Heart left ventricle (tissue), 13 donors: ENCODE data around the gene SLC6A18.

Experiments used
- CTCF ChIP-seq, 12 donors: fragments of 200-600 bp; sonication (generic) in 4 of 12; IDR thresholded peaks; one replicate each; pipeline versions ENCODE4 v1.5.0 to v1.8.0; 2018 to 2022; ENCODE audit warnings: antibody characterized with exemption in 12 of 12, mild to moderate bottlenecking in 5 of 12
- POLR2A ChIP-seq, 2 donors: fragments of 450-650 bp; IDR thresholded peaks; one replicate each; pipeline ENCODE4 v1.6.1; 2017; ENCODE audit warnings: antibody characterized with exemption in 2 of 2, mild to moderate bottlenecking in 2 of 2, moderate library complexity in 2 of 2
- donor health status: ischemic (EF 13 %, LVEDD 7.1; RV severe dilation, severe dysfunction).
- donor health status: DM: no; HTN: yes; CAD: no.
- donor health status: DM: no; HTN: no; CAD: no.
- donor health status: ischemic (EF 25% LVEDD 6.9; RV normal size, moderate dysfunction).
- donor health status: ischemic (EF 25% LVEDD 5.7; RV mildly dilated, moderate dysfunction).
- donor health status: ischemic (EF 35%, LVEDD 5.7; RV mildly dilated, moderate dysfunction).
- donor health status: nonischemic (EF 11% LVEDD 7.7; RV severe dilation, severe dysfunction).
- donor health status: DM: yes; HTN: yes; CAD: no.
- donor health status: PGD.
- donor health status: ischemic (EF 29% LVEDD 5.4; RV normal size, mild dysfunction).
- donor health status: nonischemic (EF 23%, LVEDD 6.1; RV moderate dilation, normal function).

GRCh38 chr5:1186351-1187233 lies 38.6 kb upstream of the SLC6A18 start:
- no peak for TF ChIP-seq CTCF (IDR thresholded peaks at IDR 0.05)
- no peak for TF ChIP-seq POLR2A (IDR thresholded peaks at IDR 0.05)
